GM12878 (cell line): Measurements from ENCODE around the gene CBFA2T3. TPM values are rescaled to one million over a fixed set of nuclear protein-coding genes. Genes with fewer than 3 reads are reported as not detected.

Source experiments
- ATAC-seq: fragments of 200-7000 bp; cut with Tn5 transposase; 3 replicates; pipeline ENCODE4 v1.9.1; 2020; ENCODE audit warnings: mild to moderate bottlenecking, moderate library complexity
- BruUV-seq: library from RNA; stranded (reverse); fragments of 400-500 nt; replicated peaks from 2 replicates; lab custom pipeline; 2021; lab: Mats Ljungman, UMichigan
- CTCF ChIA-PET: fragments of 300-600 bp; sonication (Branson Sonifier 250); formaldehyde crosslinking; extraction: SDS; loops from one replicate; lab custom pipeline; 2021; ENCODE audit warnings: inconsistent platforms; lab: Yijun Ruan, JAX
- POLR2A ChIA-PET: fragments of 350-600 bp; formaldehyde crosslinking; extraction: SDS; loops from one replicate; lab custom pipeline; 2021; ENCODE audit warnings: inconsistent platforms; lab: Charles Lee
- RAD21 ChIA-PET: fragments of 300-600 bp; sonication (Branson Sonifier 250); formaldehyde crosslinking; loops from one replicate; lab custom pipeline; 2023; ENCODE audit warnings: antibody characterized with exemption; ENCODE audit not compliant: unreplicated experiment; lab: Charles Lee
- SMC1A ChIA-PET: fragments of 300-600 bp; sonication (Branson Sonifier 250); formaldehyde crosslinking; loops from one replicate; lab custom pipeline; 2023; ENCODE audit not compliant: unreplicated experiment, uncharacterized antibody; lab: Charles Lee
- DNase-seq: peaks from one replicate; pipeline ENCODE4 v3.0.0-alpha.2; 2011; ENCODE audit warnings: low read depth, low spot score
- FAIRE-seq: peaks from 3 replicates; lab custom pipeline; 2011; peaks lifted over from hg19 to GRCh38; lab: Jason Lieb, UNC
- H2AFZ ChIP-seq: 2 replicates; pipeline ENCODE4 v1.6.0; 2011; ENCODE audit warnings: low read depth, low read length, control low read depth; ENCODE audit not compliant: control insufficient read depth
- H3K27ac ChIP-seq: 2 replicates; pipeline ENCODE4 v1.5.1; 2011; ENCODE audit warnings: control low read depth; ENCODE audit not compliant: control insufficient read depth, insufficient read depth
- H3K27me3 ChIP-seq, 2 experiments: replicated peaks in 1 of 2; 2 replicates each; pipeline versions ENCODE4 v1.6.0 to v1.6.1; 2011; ENCODE audit warnings: low read length in 1 of 2; ENCODE audit not compliant: control insufficient read depth in 2 of 2, insufficient read depth in 2 of 2
- H3K36me3 ChIP-seq, 2 experiments: 2 replicates each; pipeline ENCODE4 v1.5.1; 2011; ENCODE audit warnings: low read length in 1 of 2; ENCODE audit not compliant: control insufficient read depth in 2 of 2, insufficient read depth in 2 of 2
- H3K4me1 ChIP-seq: 2 replicates; pipeline ENCODE4 v1.6.1; 2011; ENCODE audit warnings: mild to moderate bottlenecking, low read length, moderate library complexity, mixed read lengths; ENCODE audit not compliant: control insufficient read depth, insufficient read depth
- H3K4me2 ChIP-seq: 2 replicates; pipeline ENCODE4 v1.6.0; 2011; ENCODE audit warnings: control low read depth; ENCODE audit not compliant: control insufficient read depth, insufficient read depth
- H3K4me3 ChIP-seq: fragments of 200-600 bp; sonication (generic); 2 replicates; pipeline ENCODE4 v1.5.1; 2016
- H3K79me2 ChIP-seq: 2 replicates; pipeline ENCODE4 v1.6.0; 2011; ENCODE audit warnings: low read length; ENCODE audit not compliant: control insufficient read depth, insufficient read depth
- H3K9ac ChIP-seq: 2 replicates; pipeline ENCODE4 v1.8.0; 2011; ENCODE audit warnings: low read length, control low read depth, mixed read lengths; ENCODE audit not compliant: control insufficient read depth, insufficient read depth
- H3K9me3 ChIP-seq: replicated peaks from 3 replicates; pipeline ENCODE4 v1.5.1; 2011; ENCODE audit warnings: mild to moderate bottlenecking, low read length; ENCODE audit not compliant: control insufficient read depth, insufficient read depth
- H4K20me1 ChIP-seq: 2 replicates; pipeline ENCODE4 v1.6.0; 2011; ENCODE audit not compliant: control insufficient read depth, insufficient read depth
- CTCF ChIP-seq, 3 experiments: IDR thresholded peaks in 2 of 3; conservative IDR thresholded peaks in 1 of 3; 2 replicates each; pipeline ENCODE4 v1.5.1; 2011; ENCODE audit warnings: low read depth in 3 of 3, low read length in 3 of 3, mild to moderate bottlenecking in 3 of 3, control low read depth in 2 of 3, moderate library complexity in 2 of 3, inconsistent platforms in 1 of 3, mixed read lengths in 1 of 3; ENCODE audit not compliant: control insufficient read depth in 2 of 3, insufficient read depth in 1 of 3; ENCODE audit errors: extremely low read depth in 1 of 3
- SMAD1 ChIP-seq: fragments of 450-650 bp; IDR thresholded peaks from 2 replicates; pipeline ENCODE4 v1.6.1; 2018; ENCODE audit warnings: mild to moderate bottlenecking, low read depth; ENCODE audit not compliant: partially characterized antibody
- TCF12 ChIP-seq: IDR thresholded peaks from 2 replicates; pipeline ENCODE4 v1.6.1; 2011; ENCODE audit warnings: low read depth, mild to moderate bottlenecking, low read length
- YY1 ChIP-seq: IDR thresholded peaks from 2 replicates; pipeline ENCODE4 v1.6.1; 2011; ENCODE audit warnings: low read depth, mild to moderate bottlenecking, low read length
- WGBS: methylation state at CpG from one replicate; pipeline ENCODE4 v1.1.6; 2016; ENCODE audit warnings: low lambda C conversion rate; ENCODE audit not compliant: insufficient replicate concordance, insufficient coverage; ENCODE audit errors: missing lambda C conversion rate; 5-methylcytosine and 5-hydroxymethylcytosine counted together
- in situ Hi-C: fragments of 300-500 bp; cut with MboI; formaldehyde crosslinking; loops from 9 replicates; pipeline ENCODE4 v1.14.3; 2018; ENCODE audit warnings: mixed read lengths
- intact Hi-C: fragments of 100-400 bp; cut with micrococcal nuclease; formaldehyde crosslinking; loops from one replicate; pipeline ENCODE4 v1.14.2; 2022; ENCODE audit not compliant: unreplicated experiment
- polyA plus RNA-seq, 11 experiments: library from polyadenylated mRNA; depleted of rRNA in 4 of 11; unstranded in 6 of 11; stranded (reverse) in 5 of 11; fragments of >200 nt; fragmentation: Nextera tagmentation in 4 of 11; fragmentation: Illumina TruSeq in 1 of 11; extraction: Ambion mirVana in 4 of 11; extraction: Trizol in 1 of 11; gene quantifications; 1 replicate in 1 of 11; 2 replicates in 10 of 11; pipeline versions ENCODE4 v1.2.1 to v1.2.3, GENCODE V29; 2011 to 2016; ENCODE audit warnings: inconsistent platforms in 2 of 11, missing spikeins in 2 of 11, low read depth in 1 of 11
- total RNA-seq, 4 experiments: library from RNA; depleted of rRNA in 3 of 4; stranded (reverse); fragments of >200 nt in 3 of 4; fragmentation: Illumina TruSeq in 1 of 4; extraction: Trizol in 1 of 4; gene quantifications; 2 replicates each; pipeline versions ENCODE4 v1.2.1 to v1.2.3, GENCODE V29; 2013 to 2021

The CBFA2T3 gene
- total and polyA plus RNA-seq, 10 of the 15 experiments (the other 5 are each of a cell fraction or from before 2014, with no cell fraction given) = 0.69 to 42.6 (median 4.5) TPM

DNA sequence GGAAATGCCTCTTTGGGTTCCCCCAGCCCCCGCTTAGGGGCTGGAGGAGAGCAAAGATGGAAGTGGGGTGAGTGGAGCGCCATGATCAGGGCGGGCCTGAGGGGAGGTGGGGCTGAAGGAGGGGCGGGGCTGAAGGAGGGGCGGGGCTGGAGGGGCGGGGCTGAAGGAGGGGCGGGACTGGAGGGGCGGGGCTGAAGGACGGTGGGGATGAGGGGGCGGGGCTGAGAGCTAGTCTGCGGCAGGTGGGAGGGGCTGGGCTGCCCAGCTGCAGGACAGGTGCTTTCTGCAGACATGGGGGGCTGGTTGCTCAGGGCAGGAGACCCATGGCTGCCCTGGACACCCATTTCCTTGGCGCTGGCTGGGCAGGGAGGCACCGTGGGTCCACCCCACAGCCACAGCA, 71.4 kb downstream of the CBFA2T3 start:
- Histone ChIP-seq H4K20me1 (peaks cover 3% of the 10 kb centered on the region; the same call in 1 of the 2 replicates), H3K9ac (no peak overlapping the region), H3K9me3 (no peaks in the 10 kb centered on the region), H3K36me3 (no peaks in the 10 kb centered on the region; a peak in 2 of 4 replicates), H3K79me2 (no peaks in the 10 kb centered on the region; the same call in 1 of the 2 replicates), H3K4me2 (no peak overlapping the region), H3K4me3 (no peak overlapping the region), H2AFZ (no peak overlapping the region), H3K4me1 (no peaks in the 10 kb centered on the region; the same call in 1 of the 2 replicates), H3K27ac (no peak overlapping the region), H3K27me3 (no peaks in the 10 kb centered on the region)
- no peak for FAIRE-seq
- ATAC-seq = peak; percentile 72
- TF ChIP-seq SMAD1 (no peak), CTCF (IDR thresholded peaks at IDR 0.05 in 2 of 3, conservative IDR thresholded peaks at IDR 0.05 in 1 of 3; ENCODE audit: control insufficient read depth in 2 of 3, extremely low read depth in 1 of 3, insufficient read depth in 1 of 3, low read depth in 3 of 3, low read length in 3 of 3) (no peak), TCF12 (0 out of 2 replicates have a peak, but pooled peaks have one; percentile 44), YY1 (peak; percentile 36; the same call in 1 of the 2 replicates)
- in situ Hi-C loops = no loop called here
- POLR2A ChIA-PET = no interaction called here
- SMC1A ChIA-PET = no interaction called here
- CTCF ChIA-PET = interaction anchor here (0.5 kb wide), 1 partner anchor 81 kb away, joined by 3 read pairs; no protein-coding TSS in a partner anchor
- no peak for DNase-seq
- WGBS = 96% methylated on average over 2 of the region's 13 CpGs
- intact Hi-C loops = no loop called here
- BruUV-seq = no TSS peak
- RAD21 ChIA-PET = interaction anchor here (0.7 kb wide), 1 partner anchor 256 kb away, joined by 3 read pairs; no protein-coding TSS in a partner anchor
